ENCODE data around the gene ENOPH1.
"Not testable (repeated sequence)": the region's sequence is repeated elsewhere in the genome, so short reads cannot be mapped to it uniquely, and the experiment has no call there.

Gene ENOPH1

GRCh38 chr4:82473621-82474164 lies 43.3 kb downstream of the ENOPH1 start:
- no peak for DNase-seq

- not testable (repeated sequence) for DNase-seq
Observed at GRCh38 chr4:82475931-82476330, 45.5 kb downstream of the ENOPH1 start.

- DNase-seq, result not testable (repeated sequence)
Observed at GRCh38 chr4:82477469-82477868, 47.1 kb downstream of the ENOPH1 start.

- no peak for DNase-seq
Observed at GRCh38 chr4:82479562-82479961, 49.2 kb downstream of the ENOPH1 start.

GRCh38 chr4:82480771-82481505 lies 50.5 kb downstream of the ENOPH1 start:
- DNase-seq, result no peak

GRCh38 chr4:82481506-82481840 lies 51.1 kb downstream of the ENOPH1 start:
- DNase-seq, result no peak

GRCh38 chr4:82482387-82482786 lies 52.0 kb downstream of the ENOPH1 start:
- DNase-seq, result no peak

- no peak for DNase-seq
Observed at GRCh38 chr4:82484996-82485783, 54.8 kb downstream of the ENOPH1 start.

GRCh38 chr4:82489076-82489475 lies 58.7 kb downstream of the ENOPH1 start:
- no peak for DNase-seq

- DNase-seq, result no peak
Observed at GRCh38 chr4:82489987-82490386, 59.6 kb downstream of the ENOPH1 start.

- DNase-seq, result peak; percentile 21
Observed at GRCh38 chr4:82491251-82491960, 61.0 kb downstream of the ENOPH1 start.

- no peak for DNase-seq
Observed at GRCh38 chr4:82493721-82494425, 63.5 kb downstream of the ENOPH1 start.

GRCh38 chr4:82495666-82496065 lies 65.3 kb downstream of the ENOPH1 start:
- DNase-seq, result no peak

- no peak for DNase-seq
Observed at GRCh38 chr4:82496349-82496748, 66.0 kb downstream of the ENOPH1 start.

- peak; percentile 58 for DNase-seq
Observed at GRCh38 chr4:82499738-82500434, 69.5 kb downstream of the ENOPH1 start.

- DNase-seq, result peak; percentile 88
Observed at GRCh38 chr4:82500435-82501153, 70.2 kb downstream of the ENOPH1 start.

- DNase-seq, result peak; percentile 65
Observed at GRCh38 chr4:82501154-82501442, 70.7 kb downstream of the ENOPH1 start.

GRCh38 chr4:82508011-82508410 lies 77.6 kb downstream of the ENOPH1 start:
- no peak for DNase-seq

- DNase-seq, result peak; percentile 21
Observed at GRCh38 chr4:82508806-82509428, 78.5 kb downstream of the ENOPH1 start.

GRCh38 chr4:82510216-82510615 lies 79.8 kb downstream of the ENOPH1 start:
- DNase-seq, result no peak

Data from NCI-H345 (cell line).